ENCODE data around the gene COL25A1.
"Not testable (repeated sequence)": the region's sequence is repeated elsewhere in the genome, so short reads cannot be mapped to it uniquely, and the experiment has no call there.

COL25A1 gene

GRCh38 chr4:109046471-109047201, 255.8 kb downstream of the COL25A1 start:
- DNase-seq (ENCODE audit: low spot score), result no peak

GRCh38 chr4:109044431-109044830, 258.0 kb downstream of the COL25A1 start:
- no peak for DNase-seq (ENCODE audit: low spot score)

GRCh38 chr4:109043286-109043685, 259.2 kb downstream of the COL25A1 start:
- DNase-seq (ENCODE audit: low spot score), result no peak

- DNase-seq (ENCODE audit: low spot score), result no peak
Observed at GRCh38 chr4:109041463-109042360, 260.7 kb downstream of the COL25A1 start.

- no peak for DNase-seq (ENCODE audit: low spot score)
Observed at GRCh38 chr4:109040441-109040840, 262.0 kb downstream of the COL25A1 start.

GRCh38 chr4:109037026-109037425, 265.4 kb downstream of the COL25A1 start:
- no peak for DNase-seq (ENCODE audit: low spot score)

GRCh38 chr4:109033993-109034392, 268.5 kb downstream of the COL25A1 start:
- no peak for DNase-seq (ENCODE audit: low spot score)

- DNase-seq (ENCODE audit: low spot score), result no peak
Observed at GRCh38 chr4:109032671-109033070, 269.8 kb downstream of the COL25A1 start.

GRCh38 chr4:109029987-109030386, 272.5 kb downstream of the COL25A1 start:
- no peak for DNase-seq (ENCODE audit: low spot score)

GRCh38 chr4:109027016-109027500, 275.4 kb downstream of the COL25A1 start:
- DNase-seq (ENCODE audit: low spot score), result no peak

GRCh38 chr4:109026588-109026987, 275.9 kb downstream of the COL25A1 start:
- DNase-seq (ENCODE audit: low spot score), result no peak

GRCh38 chr4:109025471-109026076, 276.9 kb downstream of the COL25A1 start:
- DNase-seq (ENCODE audit: low spot score), result no peak

- DNase-seq (ENCODE audit: low spot score), result no peak
Observed at GRCh38 chr4:109022961-109023360, 279.5 kb downstream of the COL25A1 start.

GRCh38 chr4:109021630-109022029, 280.8 kb downstream of the COL25A1 start:
- DNase-seq (ENCODE audit: low spot score), result not testable (repeated sequence)

- no peak for DNase-seq (ENCODE audit: low spot score)
Observed at GRCh38 chr4:109020861-109021260, 281.6 kb downstream of the COL25A1 start.

- no peak for DNase-seq (ENCODE audit: low spot score)
Observed at GRCh38 chr4:109016200-109016599, 286.3 kb downstream of the COL25A1 start.

GRCh38 chr4:109015413-109015810, 287.0 kb downstream of the COL25A1 start:
- no peak for DNase-seq (ENCODE audit: low spot score)

GRCh38 chr4:109014593-109015412, 287.7 kb downstream of the COL25A1 start:
- DNase-seq (ENCODE audit: low spot score), result no peak

GRCh38 chr4:109012286-109012880, 290.1 kb downstream of the COL25A1 start:
- DNase-seq (ENCODE audit: low spot score), result no peak

GRCh38 chr4:109011241-109012026, 291.0 kb downstream of the COL25A1 start:
- DNase-seq (ENCODE audit: low spot score), result no peak

Data from hematopoietic multipotent progenitor cell treated with erythropoietin and hydrocortisone succinate and interleukin-3 and kit ligand, for 15 days (in vitro differentiated cells).